ENCODE results near the gene RMND5B. TPM values are rescaled to one million over a fixed set of nuclear protein-coding genes. Genes with fewer than 3 reads are reported as not detected.
"Not testable (repeated sequence)": the region's sequence is repeated elsewhere in the genome, so short reads cannot be mapped to it uniquely, and the experiment has no call there.

Gene RMND5B
- total RNA-seq, 3 donors from 2014 or later (not counting 1 experiment from before 2014, with no cell fraction given), result 9.2 to 12.7 (median 9.5) TPM

GRCh38 chr5:178125253-178125906 is 5.4 kb upstream of the RMND5B start:
- intact Hi-C loops (cut with micrococcal nuclease), result no loop called here
- peaks cover 20% of the 10 kb centered on the region for H3K27me3 ChIP-seq (ENCODE audit: control insufficient read depth, insufficient read depth, low read length)
- no peak overlapping the region for H3K27ac ChIP-seq (ENCODE audit: low read length)
- no peak for ATAC-seq
- H3K9me3 ChIP-seq (ENCODE audit: control insufficient read depth, insufficient read depth, low read length), result no peaks in the 10 kb centered on the region
- H3K27ac Mint-ChIP-seq, result no peak overlapping the region
- H3K36me3 Mint-ChIP-seq, result no peaks in the 10 kb centered on the region
- no peaks in the 10 kb centered on the region for H3K9me3 Mint-ChIP-seq
- TF ChIP-seq CTCF (IDR thresholded peaks at IDR 0.05), result no peak
- H3K4me3 Mint-ChIP-seq, result peak overlapping the region; percentile 19
- H3K4me1 ChIP-seq (ENCODE audit: control insufficient read depth, insufficient read depth, low read length), result peaks cover 31% of the 10 kb centered on the region
- no peaks in the 10 kb centered on the region for H3K36me3 ChIP-seq (ENCODE audit: control insufficient read depth, insufficient read depth, low read length)
- WGBS (ENCODE audit: insufficient coverage), result 91% methylated on average over 8 of the region's 10 CpGs
- peaks cover 5 to 24% of the 10 kb centered on the region in 2 donors for H3K27me3 Mint-ChIP-seq (ENCODE audit: low read depth in 2 of 2)
- no peak overlapping the region for H3K4me3 ChIP-seq (ENCODE audit: low read length)
- DNase-seq, result no peak
- peaks cover 0 to 18% of the 10 kb centered on the region in 2 donors for H3K4me1 Mint-ChIP-seq

- no peaks in the 10 kb centered on the region for H3K9me3 Mint-ChIP-seq
- H3K27ac ChIP-seq (ENCODE audit: low read length), result no peak overlapping the region
- 82% methylated on average over 2 of the region's 3 CpGs for WGBS (ENCODE audit: insufficient coverage)
- peaks cover 5 to 13% of the 10 kb centered on the region in 2 donors for H3K4me1 Mint-ChIP-seq
- no peak overlapping the region for H3K27ac Mint-ChIP-seq
- no peak for ATAC-seq
- TF ChIP-seq CTCF (IDR thresholded peaks at IDR 0.05), result no peak
- no peak for DNase-seq
- H3K4me3 Mint-ChIP-seq, result no peak overlapping the region
- peaks cover 27% of the 10 kb centered on the region for H3K4me1 ChIP-seq (ENCODE audit: control insufficient read depth, insufficient read depth, low read length)
- intact Hi-C loops (cut with micrococcal nuclease), result no loop called here
- H3K4me3 ChIP-seq (ENCODE audit: low read length), result no peak overlapping the region
- peaks cover 12% of the 10 kb centered on the region for H3K27me3 ChIP-seq (ENCODE audit: control insufficient read depth, insufficient read depth, low read length)
- no peaks in the 10 kb centered on the region for H3K36me3 Mint-ChIP-seq
- no peaks in the 10 kb centered on the region for H3K36me3 ChIP-seq (ENCODE audit: control insufficient read depth, insufficient read depth, low read length)
- H3K9me3 ChIP-seq (ENCODE audit: control insufficient read depth, insufficient read depth, low read length), result no peaks in the 10 kb centered on the region
- peaks cover 5 to 18% of the 10 kb centered on the region in 2 donors for H3K27me3 Mint-ChIP-seq (ENCODE audit: low read depth in 2 of 2)
Measured at GRCh38 chr5:178126556-178126955, 4.3 kb upstream of the RMND5B start.

- WGBS (ENCODE audit: insufficient coverage), result 88% methylated on average over 13 of the region's 14 CpGs
- H3K27me3 Mint-ChIP-seq (ENCODE audit: low read depth in 2 of 2), result peaks cover 5 to 14% of the 10 kb centered on the region in 2 donors
- H3K27ac Mint-ChIP-seq; intact Hi-C loops (cut with micrococcal nuclease); H3K9me3 Mint-ChIP-seq; H3K9me3 ChIP-seq (ENCODE audit: control insufficient read depth, insufficient read depth, low read length); H3K36me3 ChIP-seq (ENCODE audit: control insufficient read depth, insufficient read depth, low read length); DNase-seq; H3K4me3 ChIP-seq (ENCODE audit: low read length); H3K27me3 ChIP-seq (ENCODE audit: control insufficient read depth, insufficient read depth, low read length); H3K36me3 Mint-ChIP-seq; ATAC-seq; H3K27ac ChIP-seq (ENCODE audit: low read length): not testable (repeated sequence)
- peak overlapping the region; percentile 17 for H3K4me3 Mint-ChIP-seq
- H3K4me1 ChIP-seq (ENCODE audit: control insufficient read depth, insufficient read depth, low read length), result peaks cover 22% of the 10 kb centered on the region
- H3K4me1 Mint-ChIP-seq, result peaks cover 7 to 15% of the 10 kb centered on the region in 2 donors
Measured at GRCh38 chr5:178127300-178128009, 3.4 kb upstream of the RMND5B start.

GRCh38 chr5:178129296-178129695 is 1.5 kb upstream of the RMND5B start:
- H3K9me3 Mint-ChIP-seq, result no peaks in the 10 kb centered on the region
- intact Hi-C loops (cut with micrococcal nuclease), result no loop called here
- H3K4me3 Mint-ChIP-seq, result peak overlapping the region; percentile 28
- no peak overlapping the region for H3K4me3 ChIP-seq (ENCODE audit: low read length)
- H3K4me1 ChIP-seq (ENCODE audit: control insufficient read depth, insufficient read depth, low read length), result peaks cover 21% of the 10 kb centered on the region
- H3K4me1 Mint-ChIP-seq, result peaks cover 7 to 21% of the 10 kb centered on the region in 2 donors
- no peaks in the 10 kb centered on the region for H3K36me3 Mint-ChIP-seq
- H3K27ac ChIP-seq (ENCODE audit: low read length), result no peak overlapping the region
- no peak for DNase-seq
- ATAC-seq, result no peak
- 97% methylated on average over 9 of the region's 9 CpGs for WGBS (ENCODE audit: insufficient coverage)
- no peak overlapping the region for H3K27ac Mint-ChIP-seq
- H3K27me3 ChIP-seq (ENCODE audit: control insufficient read depth, insufficient read depth, low read length), result no peaks in the 10 kb centered on the region
- no peak for TF ChIP-seq CTCF (IDR thresholded peaks at IDR 0.05)
- peaks cover 0 to 5% of the 10 kb centered on the region in 2 donors for H3K27me3 Mint-ChIP-seq (ENCODE audit: low read depth in 2 of 2)
- no peaks in the 10 kb centered on the region for H3K36me3 ChIP-seq (ENCODE audit: control insufficient read depth, insufficient read depth, low read length)
- no peaks in the 10 kb centered on the region for H3K9me3 ChIP-seq (ENCODE audit: control insufficient read depth, insufficient read depth, low read length)

- WGBS (ENCODE audit: insufficient coverage), result 43% methylated on average over 11 of the region's 11 CpGs
- Mint-ChIP-seq H3K4me3 (peak overlapping the region; percentile 64), H3K4me1 (peaks cover 7 to 22% of the 10 kb centered on the region in 2 donors), H3K27ac (peak overlapping the region; percentile 13 to 18)
- not testable (repeated sequence) for ATAC-seq; H3K36me3 ChIP-seq (ENCODE audit: control insufficient read depth, insufficient read depth, low read length); DNase-seq; H3K9me3 ChIP-seq (ENCODE audit: control insufficient read depth, insufficient read depth, low read length); H3K27me3 Mint-ChIP-seq (ENCODE audit: low read depth in 2 of 2); H3K9me3 Mint-ChIP-seq; H3K27me3 ChIP-seq (ENCODE audit: control insufficient read depth, insufficient read depth, low read length); H3K36me3 Mint-ChIP-seq
- peaks cover 21% of the 10 kb centered on the region for H3K4me1 ChIP-seq (ENCODE audit: control insufficient read depth, insufficient read depth, low read length)
- peak overlapping the region; percentile 56 for H3K4me3 ChIP-seq (ENCODE audit: low read length)
- intact Hi-C loops (cut with micrococcal nuclease), result loop anchor here (1.0 kb wide), 1 partner anchor 14 kb away; no protein-coding TSS in a partner anchor
- H3K27ac ChIP-seq (ENCODE audit: low read length), result peak overlapping the region; percentile 25
Measured at GRCh38 chr5:178130234-178130575, 609 bp upstream of the RMND5B start.

Measured in natural killer cell (primary cell).